Pons (tissue), 1 donor: ENCODE data around the gene LINGO1.
A peak's percentile ranks its signal among the peaks of the same experiment; 100 is the strongest.

ENCODE experiments used
- DNase-seq: peaks from one replicate; pipeline ENCODE4 v3.0.0-alpha.2; 2016; ENCODE audit warnings: low spot score

LINGO1 gene

DNA sequence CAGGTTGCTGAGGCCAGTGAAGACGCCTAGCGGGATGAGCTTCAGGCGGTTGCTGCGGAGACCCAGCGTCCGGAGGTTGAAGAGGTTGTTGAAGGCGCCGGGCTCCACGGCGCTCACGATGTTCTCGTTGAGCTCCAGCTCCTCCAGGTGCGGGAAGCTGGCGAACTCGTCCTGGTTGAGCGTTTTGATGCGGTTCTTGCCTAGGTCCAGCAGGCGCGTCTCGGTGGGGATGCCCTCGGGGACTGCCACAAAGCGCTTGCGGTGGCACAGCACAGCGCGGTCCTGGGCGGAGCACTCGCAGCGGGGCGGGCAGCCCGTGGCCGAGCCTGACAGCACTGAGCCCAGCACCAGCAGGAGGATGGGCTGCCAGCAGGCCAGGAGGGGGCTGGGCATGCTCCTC lies 17.2 kb downstream of the LINGO1 start:
- no peak for DNase-seq

DNA sequence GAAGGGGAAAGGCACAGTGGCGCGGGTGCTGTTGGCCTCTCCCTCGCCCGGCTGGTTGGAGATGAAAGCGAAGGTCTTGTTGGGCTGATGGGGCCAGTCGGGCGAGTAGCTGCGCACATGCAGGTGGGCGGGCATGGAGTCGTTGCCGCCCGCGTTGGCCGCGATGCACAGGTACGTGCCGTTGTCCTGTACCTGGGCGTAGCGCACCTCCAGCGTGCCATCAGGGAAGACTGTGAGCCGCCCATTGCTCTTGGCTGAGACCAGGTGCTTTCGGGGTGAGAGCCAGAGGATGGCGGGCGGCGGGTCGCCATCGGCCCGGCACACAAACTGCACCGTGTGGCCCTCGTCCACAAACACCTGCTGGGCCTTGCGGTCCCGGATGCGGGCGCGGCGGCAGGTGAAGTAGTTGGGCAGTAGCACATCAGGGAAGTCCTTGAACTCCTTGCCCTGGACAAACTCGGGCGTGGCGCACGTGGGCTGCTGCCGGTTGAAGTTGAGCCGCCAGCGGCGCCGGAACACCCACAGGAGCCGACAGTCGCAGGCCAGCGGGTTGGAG lies 18.4 kb downstream of the LINGO1 start:
- no peak for DNase-seq

DNA sequence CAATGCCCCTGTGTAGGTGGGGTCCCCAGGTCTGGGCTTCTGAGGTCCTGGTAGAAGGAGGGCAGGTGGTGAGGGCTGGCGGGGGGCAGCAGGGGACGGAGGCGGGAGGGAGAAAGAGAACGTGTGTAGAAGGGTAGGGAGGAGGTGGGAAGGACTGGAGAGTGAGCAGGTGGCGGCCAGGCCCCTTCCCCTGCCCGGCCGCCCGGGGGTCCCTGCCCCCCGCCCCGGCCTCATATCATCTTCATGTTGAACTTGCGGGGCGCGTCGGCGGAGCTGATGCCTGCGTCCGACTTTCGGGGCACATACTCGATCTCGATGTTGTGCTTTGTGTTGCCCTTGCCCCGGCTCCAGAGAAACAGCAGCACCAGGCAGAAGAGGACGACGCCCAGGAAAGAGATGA lies 18.9 kb downstream of the LINGO1 start:
- no peak for DNase-seq

DNA sequence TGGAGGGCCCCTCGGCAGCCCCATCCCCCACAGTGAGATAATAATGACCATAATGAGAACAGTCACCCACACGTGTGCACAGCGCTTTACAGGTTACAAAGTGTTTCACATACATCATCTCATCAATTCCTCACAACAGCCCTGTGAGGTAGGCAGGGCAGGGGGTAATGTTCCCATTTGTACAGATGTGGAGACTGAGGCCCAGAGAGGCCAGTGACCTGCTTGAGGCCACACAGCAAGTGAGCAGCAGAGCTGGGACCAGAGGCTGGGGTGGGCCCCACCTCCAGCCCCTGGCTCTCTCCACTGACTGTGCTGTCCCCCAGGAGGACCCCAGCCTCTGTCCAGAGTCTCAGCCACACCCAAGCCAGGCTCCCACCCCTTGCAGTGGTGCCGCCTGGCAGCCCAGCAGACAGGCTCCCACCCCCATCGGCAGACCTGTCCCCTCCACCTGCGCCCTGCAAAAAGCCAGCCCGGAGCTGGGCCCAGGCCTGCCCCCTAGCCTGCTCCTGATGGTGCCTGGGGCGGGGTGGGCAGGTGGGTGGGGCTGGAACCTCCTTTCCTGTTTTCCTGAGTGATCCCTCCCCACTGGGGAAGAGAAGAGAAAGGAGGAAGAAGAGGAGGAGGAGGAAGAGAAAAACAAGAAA lies 19.6 kb downstream of the LINGO1 start:
- DNase-seq, result no peak

DNA sequence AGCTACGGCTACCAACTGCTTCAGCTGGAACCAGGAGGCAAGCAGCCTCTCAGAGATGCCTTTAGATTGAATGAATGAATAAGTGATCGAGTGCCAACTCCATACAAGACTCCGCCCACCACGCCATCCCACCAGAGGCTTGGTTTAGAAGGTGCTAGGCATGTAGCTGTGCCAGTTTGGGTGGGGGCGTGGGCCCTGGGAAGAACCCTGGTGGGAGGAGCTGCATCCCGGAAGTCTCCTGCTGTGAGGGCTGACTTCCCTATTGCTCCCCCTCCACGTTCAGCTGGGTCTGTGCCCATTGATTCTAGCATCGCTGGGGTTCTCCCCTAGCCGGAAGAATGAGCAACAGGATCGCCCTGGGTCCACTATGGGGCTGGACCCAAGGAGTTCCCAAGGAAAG lies 20.9 kb downstream of the LINGO1 start:
- no peak for DNase-seq

DNA sequence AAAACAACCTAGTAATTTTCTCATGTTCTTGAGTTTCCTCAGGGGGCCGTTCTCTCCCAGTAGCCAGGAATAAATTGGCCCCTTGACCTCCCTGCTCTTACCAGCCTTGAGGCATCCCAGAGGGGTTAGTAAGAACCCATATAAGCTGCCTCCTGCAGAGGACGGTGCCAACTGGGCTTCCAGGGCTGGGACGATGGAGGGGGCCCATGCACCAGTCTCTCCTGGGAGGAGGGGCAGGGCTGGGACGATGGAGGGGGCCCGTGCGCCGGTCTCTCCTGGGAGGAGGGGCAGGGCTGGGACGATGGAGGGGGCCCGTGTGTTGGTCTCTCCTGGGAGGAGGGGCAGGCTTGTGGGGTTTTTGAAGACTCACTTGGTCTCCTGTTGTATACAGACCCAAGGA lies 22.0 kb downstream of the LINGO1 start:
- no peak for DNase-seq

DNA sequence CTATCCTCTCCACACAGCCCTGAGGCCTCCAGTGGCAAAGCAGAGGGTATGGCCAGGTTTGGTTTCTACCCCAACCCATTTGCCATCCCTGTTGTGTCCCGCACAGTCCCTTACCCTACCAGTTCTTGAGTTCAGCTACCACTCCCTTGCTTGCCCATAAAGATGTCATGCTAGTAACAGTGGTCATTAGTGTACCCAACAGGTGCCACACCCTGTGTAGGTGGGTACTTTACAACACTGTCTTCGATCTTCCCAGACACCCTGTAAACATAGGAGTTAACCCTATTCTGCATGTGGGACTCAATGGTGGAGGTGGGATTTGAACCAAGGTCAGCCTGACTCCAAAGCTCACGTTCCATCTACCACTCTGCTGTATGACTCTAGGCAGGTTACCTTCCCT lies 23.2 kb downstream of the LINGO1 start:
- DNase-seq, result no peak

DNA sequence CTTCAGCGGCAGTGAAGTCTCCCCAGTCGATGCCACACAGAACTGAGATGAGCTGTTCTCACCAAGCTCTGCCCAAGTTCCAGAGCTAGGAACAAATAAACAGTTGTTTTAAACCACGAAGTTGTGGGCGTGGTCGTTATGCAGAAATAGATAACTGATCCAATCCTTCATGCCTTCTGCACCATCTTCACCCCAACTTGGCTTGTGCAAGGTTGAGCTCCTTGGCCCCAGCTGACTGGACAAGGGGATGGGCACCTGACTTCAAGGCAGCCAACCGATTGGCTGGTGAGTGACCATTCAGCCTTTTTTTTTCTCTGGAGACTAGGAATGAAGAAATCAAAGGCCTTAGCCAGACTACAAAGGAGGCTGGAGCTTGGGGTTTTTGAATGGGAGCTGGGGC lies 23.9 kb downstream of the LINGO1 start:
- no peak for DNase-seq

DNA sequence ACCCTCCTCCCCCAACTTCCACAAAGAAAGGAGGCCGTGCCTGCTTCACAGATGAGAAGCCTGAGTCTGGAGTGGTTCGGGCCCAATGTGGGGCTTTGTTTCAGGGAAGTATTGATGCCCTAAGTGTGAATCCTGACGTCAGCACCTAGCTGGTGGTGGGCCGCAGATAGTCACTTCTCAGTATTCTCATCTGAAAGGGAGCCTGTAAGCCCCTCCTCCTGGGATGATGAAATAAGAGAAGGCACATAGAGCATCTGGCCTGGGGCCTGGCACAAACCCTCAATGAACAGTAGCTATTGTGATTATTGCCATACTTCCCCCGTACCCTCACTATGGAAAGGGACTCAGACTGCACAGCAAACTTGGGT lies 24.8 kb downstream of the LINGO1 start:
- DNase-seq, result peak; percentile 84

DNA sequence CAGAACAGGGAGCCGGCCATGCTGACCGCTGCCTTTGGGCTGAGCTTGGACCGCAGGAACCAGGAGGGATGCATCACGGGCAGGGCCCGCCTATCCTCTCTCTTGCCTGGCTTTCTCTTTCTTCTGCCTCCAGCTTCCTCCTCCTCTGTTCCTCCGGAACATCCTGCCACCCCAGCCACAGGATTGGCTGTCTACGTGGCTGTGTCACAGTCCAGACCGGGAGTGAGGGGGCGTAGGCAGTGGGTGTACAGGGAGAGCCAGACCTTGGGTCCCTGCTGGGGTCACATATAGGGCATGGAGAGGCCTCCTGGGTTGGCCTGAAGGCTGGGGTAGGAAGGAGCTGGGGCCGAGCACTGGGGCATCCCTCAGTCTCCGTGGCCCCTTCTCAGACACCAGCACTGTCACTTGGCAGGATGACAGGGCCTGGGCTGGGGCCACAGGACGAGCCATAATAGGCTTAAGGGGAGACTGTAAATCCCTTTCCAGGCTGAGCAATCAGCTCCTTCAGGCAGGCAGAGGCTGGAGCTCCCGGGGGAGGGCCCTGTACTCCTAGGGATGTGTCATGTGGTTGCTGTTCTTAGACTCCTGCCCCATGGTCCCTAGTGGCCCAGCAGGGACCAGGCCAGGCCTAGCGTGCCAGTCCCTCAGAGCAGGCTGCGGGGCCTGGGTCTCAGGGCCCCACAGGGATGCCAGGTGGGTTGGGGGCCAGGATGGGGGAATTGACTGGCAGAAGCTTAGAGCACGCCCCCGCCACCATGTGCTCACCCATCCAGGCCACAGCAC lies 25.4 kb downstream of the LINGO1 start:
- DNase-seq, result no peak

DNA sequence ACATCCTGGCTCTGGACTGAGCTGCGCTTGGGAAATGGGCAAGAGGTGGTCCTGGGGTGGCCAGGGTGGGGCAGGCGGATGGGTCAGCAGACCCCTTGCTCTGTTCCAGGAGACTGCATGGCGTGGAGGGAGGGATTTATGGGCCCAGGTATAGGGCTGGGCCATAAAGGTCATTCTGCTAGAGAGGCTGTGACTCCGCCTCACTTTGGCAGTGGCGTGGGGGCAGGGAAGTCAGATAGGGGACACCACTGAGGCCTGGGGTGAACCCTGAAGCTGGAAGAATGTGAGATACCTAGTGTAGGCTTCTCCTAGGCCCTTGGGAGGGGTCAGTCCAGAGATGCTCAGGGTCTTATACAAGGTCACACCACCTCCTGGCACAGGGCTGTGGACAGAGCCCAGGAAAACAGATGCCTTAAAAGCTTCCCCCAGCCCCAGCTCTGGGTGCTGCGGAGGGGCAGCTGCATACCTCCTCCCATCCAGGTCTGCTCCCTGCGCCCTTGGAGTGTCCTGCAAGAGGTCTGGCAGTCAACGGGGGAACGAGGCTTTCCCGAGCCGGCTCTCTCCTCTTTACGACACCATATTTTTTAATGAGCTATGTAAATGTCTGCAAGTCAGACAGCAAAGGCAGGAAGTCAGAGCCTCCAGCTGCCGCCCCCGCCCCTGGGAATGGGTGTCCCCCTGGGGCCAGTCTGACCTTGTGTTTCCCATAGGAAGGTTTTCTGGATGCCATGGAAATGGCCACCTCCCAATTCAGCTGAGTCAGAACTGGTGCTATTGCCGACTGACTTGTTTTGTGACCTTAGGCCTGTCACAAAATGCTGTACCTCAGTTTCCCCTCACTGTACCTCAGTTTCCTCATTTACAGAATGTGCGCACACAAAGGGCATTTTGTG lies 26.3 kb downstream of the LINGO1 start:
- no peak for DNase-seq

DNA sequence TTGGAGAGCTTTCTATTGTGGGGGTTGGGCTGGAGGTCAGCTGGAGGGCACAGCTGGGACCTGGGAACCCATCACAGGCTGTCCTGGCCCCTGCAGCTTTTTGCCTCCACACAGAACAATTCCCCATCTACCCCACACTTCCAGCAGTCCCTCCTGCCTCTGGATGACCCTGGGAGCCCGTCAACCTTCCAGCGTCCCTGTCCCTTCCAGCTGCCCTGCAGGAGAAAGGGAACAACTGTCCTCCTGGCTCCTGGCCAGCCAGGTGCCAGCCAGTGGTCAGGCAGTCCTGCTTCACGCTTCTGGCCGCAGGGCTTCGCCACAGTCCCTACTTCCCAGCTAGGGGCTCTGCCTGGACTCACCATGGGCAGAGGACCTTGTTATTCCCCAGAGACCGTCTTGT lies 27.2 kb downstream of the LINGO1 start:
- no peak for DNase-seq

DNA sequence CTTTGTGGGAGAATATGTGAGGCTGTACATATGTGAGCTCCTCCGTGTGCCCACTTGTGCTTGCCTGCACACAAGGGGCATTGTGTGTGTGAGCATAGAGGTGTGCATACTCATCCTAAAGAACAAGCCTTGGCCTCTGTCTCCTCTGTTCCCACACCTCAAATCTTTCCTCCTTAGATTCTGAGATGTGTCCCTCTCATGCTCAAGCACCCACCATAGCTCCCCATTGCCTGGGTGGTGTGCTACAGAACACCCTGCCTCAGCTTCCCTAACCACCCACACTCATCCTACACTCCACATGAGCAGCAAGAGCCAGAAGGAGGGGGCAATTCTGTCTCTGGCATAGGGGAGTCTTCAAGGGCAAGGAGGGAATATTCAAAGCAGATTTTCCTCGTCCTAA lies 27.7 kb downstream of the LINGO1 start:
- DNase-seq, result no peak

DNA sequence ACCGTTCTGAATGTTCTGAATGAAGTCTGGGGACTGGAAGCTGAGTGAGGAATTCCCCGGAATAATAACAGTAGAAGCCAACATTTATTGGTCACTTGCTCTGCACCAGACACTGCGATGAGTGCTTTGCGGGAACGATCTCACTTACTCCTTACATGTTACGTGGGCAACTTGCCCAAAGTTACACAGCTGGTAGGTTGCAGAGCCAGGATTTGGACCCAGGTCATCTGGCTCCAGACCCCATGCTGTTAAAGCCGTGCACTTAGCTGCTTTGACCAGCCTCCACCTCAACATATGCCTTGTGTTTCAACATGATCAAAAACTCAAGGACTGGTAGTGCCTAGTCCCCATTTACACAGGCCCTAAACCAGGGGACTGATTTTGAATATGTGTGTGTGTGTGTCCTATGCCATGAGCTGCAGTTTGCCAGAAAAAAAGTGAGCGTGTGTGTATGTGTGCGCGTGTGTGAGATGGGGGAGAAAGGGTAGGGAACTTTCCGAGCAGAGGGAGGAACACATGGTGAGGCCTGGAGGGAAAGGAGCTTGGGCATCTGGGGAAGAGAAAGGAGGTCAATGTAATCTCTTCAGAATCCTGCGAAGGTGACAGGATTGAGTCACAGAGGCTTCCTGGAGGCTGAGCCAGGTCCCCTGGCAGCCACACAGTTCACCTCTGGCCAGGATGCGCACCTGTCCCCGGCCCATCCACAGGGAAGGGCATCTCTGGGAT lies 28.9 kb downstream of the LINGO1 start:
- DNase-seq, result no peak

DNA sequence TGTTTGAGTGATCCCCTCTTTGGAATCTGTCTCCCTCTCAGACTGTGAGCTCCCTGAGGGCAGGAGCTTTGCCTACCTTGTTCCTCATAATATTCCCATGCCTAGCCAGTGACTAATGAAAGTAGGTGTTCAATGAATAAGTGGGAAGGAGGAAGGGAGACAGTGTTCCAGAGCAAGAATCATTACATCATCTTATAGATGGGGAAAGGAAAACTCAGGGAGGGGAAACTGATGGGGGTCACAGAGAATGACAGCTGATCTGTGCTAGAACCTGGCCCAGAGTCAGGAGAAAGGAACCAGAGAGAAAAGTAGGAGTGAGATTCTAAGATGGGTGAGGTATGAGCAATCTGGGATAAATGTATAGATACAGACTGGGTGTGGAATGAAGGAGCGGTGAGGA lies 29.9 kb downstream of the LINGO1 start:
- no peak for DNase-seq

DNA sequence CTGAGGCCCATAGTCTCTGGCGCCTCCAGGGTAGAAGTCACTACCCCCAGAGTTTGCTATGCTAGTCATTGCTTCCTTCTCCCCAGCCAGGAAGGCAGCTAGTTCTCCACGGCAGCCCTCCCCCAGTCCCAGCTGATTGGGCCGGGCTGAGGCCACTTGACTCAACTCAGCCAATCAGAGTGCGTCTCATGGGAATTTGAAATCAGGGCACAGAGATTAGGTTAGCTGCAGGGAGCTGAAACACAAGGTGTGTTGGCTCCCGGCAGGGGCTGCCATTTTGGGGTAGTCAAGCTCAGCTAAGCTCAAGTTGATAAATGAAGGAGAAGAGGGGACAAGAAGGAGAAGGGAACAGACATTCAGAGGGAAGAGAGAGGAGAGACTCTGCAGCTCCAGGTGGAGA lies 32.8 kb downstream of the LINGO1 start:
- DNase-seq, result peak; percentile 74

DNA sequence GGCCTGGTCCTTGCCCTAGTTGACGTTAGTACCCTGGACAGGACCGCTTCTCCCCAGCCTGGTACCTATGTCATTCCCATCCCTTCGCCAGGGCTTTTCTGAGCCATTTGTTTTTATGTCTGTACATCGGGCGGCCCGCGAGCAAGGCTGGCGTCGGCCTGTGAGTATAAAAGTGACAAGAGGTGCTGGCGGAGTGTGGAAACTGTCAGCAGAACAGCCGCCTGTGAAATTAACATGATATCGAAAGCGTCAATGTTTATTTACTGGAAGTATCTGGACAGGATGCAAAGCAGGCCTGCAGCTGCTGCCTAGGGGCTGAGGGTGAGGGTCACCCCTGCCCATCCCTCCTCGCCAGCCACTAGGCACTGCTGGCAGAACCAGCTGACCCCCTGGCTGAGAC lies 33.4 kb downstream of the LINGO1 start:
- DNase-seq, result no peak

DNA sequence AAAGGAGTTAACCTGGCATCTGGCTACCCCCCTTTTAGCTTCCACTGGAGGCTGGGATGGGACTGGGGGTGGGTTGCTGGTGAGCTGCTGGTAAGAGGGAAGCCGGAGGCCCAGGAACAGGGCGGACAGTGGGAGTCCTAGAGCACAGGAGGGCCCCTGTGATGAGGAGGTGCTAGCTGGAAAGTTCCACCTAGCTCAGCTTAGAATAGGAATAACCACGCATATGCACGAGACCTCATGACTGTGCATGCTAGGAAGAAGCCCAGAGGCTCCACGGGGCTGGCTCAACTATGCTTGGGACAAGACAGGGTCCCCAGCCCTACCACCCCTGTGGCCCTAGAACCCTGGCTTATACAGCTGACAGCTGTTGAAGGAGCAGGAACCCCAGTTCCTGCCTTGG lies 34.1 kb downstream of the LINGO1 start:
- DNase-seq, result no peak

DNA sequence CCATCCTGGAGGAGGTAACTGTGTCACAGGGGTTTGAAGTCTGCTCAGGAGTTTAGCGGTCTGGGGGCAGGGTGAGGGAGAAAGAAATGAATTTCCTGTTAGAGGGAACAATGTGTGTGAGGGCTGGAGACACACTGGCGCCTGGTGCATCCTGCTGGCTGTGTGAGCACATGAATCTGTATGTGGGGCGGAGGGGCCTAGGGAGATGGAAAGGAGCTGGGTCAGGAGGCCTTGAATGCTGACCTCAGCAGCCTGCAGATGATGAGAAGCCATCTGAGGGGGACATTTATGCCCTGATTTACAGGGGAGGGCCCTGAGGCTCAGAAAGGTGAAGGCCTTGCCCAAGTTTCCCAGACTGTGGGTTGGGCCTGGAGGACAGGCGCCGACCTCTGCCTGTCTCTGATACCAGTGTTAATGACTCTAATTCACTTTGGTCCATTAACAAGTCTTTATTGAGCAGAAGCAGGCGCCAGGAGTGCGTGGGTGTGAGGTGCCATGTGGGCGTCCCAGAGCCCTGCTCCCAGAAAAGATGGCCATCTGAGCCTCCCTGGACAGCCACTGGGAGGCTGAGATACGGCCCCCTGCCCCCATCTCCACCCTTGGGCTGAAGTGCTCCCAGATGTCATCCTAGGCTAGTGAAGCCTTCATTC lies 34.8 kb downstream of the LINGO1 start:
- no peak for DNase-seq

DNA sequence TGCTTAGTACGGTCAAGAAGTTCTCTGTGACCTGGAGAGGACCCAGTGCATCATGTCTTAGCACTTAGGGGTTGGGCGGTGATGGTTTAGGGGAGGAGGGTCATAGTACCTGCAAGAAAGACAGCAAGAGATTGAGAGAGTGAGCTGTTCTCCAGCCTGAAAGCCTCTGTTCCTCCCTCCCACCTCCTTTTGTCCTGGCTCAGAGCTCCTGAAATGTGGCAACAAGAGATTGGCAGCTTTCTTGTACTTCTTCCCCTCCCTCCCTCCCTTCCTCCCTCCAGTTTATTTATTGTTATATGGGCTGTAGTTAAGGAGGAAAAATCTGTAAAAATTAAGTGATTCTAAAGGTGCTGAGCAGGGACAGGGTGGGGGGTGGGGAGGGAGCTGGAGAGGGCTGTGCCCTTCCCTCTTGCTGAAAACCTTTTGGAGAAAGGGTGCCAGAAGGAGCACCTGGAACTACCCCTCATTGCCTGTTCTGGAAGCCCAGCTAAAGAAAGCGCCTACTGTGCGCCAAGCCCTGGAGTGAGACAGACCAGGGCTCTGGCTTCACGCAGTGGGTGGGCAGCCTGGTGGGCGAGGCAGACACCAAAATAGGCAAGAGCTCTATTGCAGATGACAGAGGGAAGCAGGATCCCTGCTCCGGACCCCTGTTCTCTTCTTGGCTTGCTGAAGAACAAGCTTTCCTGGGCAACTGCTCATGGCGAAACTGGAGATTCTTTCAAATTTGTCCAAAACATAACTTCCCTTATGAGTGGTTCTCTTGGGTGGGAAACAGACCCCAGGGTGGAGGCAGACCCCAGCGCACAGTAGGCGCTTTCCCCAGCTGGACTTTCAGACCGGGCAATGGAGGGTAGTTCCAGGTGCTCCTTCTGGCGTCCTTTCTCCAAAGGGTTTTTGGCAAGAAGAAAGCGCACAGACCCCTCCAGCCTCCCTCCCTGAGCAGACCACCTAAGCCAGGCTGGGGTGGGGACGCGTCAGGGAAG lies 35.6 kb downstream of the LINGO1 start:
- no peak for DNase-seq
